HG02981 (cell line): ENCODE results near the gene CD209.

Experiments
- ATAC-seq: cut with Tn5 transposase; IDR thresholded peaks from one replicate; pipeline ENCODE4 v1.9.1; 2021; ENCODE audit warnings: mild to moderate bottlenecking, moderate library complexity; ENCODE audit not compliant: unreplicated experiment

Gene CD209

DNA sequence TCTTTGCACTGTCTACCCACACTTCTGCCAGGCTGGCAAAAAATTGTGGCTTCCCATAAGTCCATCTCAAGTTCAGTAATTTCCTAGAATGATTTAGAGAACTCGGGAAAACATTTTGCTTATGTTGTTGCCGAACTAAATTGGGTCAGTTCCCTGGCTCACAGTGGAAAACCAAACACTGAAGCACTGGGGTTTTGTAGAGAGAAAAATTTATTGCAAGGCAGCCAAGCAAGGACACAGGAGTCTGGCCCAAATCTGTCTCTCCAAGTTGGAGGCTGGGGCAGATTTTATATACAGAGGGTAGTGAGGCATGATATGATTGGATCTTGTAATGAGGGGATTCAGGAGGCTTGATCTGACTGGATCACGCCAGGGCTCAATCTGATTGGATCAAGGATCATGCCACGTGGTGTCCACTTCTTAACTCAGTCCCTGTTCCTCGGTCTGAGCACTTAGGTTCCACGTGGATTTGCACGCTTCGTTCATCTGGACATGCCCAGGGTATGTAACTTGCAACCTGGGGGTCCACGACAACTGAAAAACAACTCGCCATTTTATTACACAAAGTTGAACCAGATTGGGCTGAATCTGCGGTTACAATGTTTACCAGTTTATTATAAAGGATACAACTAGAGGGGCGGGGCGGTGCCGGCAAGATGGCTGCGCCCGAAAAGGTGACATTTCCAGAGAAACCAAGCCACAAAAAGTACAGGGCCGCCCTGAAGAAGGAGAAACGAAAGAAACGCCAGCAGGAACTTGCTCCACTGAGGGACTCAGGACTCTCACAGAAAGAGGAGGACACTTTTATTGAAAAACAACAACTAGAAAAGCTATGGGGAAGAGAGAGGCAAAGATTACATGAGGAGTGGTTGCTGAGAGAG is 7.3 kb downstream of the CD209 start:
- no peak for ATAC-seq

DNA sequence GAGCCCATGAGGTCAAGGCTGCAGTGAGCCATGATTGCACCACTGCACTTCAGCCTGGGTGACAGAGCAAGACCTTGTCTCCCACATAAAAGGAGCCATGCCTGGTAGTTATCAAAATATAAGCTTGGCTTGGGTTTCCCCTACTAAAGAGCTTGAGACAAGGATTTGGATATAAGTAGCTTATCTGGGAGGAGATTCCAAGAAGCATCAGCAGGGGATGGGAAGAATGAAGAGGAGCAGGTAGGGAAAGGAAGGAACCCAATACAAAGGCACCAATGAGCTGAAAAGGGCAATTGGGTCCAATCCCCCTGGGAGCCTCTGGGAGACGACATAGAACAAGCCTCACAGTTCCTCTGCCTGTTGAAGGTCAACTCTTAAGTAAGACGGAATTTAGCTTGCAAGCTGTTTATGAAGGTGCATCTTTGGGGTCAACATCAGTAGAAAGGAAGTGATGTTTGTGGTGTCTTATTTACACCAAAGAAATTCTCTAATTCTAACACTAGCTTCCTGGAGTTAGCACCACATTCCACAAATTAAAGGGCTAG is 8.1 kb downstream of the CD209 start:
- no peak for ATAC-seq

GRCh38 chr19:7738023-7738422 is 9.3 kb downstream of the CD209 start:
- no peak for ATAC-seq

GRCh38 chr19:7737215-7737614 is 10.1 kb downstream of the CD209 start:
- no peak for ATAC-seq

DNA sequence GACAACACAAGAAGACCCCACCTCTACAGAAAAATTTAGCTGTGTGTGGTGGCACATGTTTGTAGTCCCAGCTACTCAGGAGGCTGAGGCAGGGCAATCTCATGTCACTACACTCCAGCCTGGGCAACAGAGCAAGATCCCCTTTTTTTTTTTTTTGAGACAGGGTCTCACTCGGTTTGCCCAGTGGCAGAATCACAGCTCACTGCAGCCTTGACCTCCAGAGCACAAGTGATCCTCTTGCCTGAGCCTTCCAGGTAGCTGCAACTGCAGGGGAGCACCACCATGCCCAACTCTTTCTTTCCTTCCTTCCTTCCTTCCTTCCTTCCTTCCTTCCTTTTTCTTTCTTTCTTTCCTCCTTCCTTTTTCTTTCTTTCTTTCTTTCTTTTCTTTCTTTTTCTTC is 11.2 kb downstream of the CD209 start:
- no peak for ATAC-seq

DNA sequence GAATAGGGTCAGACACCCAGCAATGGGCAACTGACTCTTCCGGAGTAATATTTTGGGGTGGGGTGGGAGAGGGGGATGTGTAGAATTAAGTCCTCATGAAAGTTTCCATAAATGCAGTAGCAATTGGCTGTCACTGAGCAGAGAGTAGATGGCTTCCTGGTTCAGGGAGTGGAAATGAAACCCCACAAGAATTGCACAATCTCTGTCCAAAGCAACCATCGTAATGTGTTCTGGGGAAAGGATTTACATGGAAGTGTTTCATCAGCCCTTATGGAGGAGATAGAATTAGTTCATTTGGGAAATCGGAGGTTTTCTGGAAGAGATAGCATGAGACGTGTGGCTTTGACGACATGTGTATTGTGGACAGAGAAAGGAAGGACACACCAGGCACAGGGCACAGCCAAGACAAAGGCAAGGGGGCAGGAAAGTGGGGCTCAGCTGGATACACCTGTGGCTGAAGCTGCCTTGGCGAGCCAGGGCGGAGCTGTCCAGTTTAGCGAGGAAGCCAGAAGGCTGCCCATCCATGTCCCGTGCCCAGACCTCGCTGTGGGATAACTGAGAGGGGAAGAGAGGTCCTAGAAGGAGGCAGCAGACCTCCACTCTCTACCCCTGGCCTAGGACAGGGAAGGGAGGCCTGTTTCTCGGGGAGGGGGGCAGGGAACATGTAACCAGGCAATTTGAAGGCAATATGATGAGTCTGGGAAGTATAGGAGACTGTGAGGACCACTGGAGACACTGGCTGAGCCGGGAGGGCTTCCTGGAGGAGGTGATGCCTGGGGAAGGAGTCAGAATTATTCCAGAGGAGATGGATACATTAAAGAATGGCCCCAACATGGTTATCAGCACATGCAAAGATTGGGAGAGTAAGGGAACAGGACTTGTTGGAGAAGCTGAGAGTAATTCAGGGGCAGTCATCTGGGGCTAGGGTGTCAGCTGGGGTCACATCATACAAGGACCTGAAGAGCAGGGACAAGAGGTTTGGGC is 12.8 kb downstream of the CD209 start:
- no peak for ATAC-seq

DNA sequence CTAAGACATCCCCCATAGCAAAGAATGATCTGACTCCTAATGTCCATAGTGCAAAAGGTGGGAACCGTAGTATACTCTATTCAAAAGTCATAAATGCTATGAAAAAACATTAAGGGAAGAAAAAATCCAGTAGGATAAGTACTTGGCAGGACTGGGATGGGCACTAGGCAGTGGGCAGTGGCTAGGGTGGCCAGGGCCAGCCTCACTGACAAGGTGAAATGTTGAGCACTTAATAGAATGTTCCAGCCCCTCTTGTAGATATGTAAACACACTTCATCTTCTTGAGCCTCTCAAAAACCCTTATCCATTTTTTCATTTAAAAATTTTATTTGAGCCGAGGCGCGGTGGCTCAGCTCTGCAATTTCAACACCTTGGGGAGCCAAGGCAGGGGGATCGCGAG is 14.0 kb downstream of the CD209 start:
- no peak for ATAC-seq

- ATAC-seq, result no peak
Observed at GRCh38 chr19:7732045-7732444, 15.3 kb downstream of the CD209 start, which contains the start of gene CLEC4G. CLEC4G (minus strand) TSS chr19:7732110; CDS start chr19:7732102, 8 bp downstream.

- ATAC-seq, result no peak
Observed at GRCh38 chr19:7731615-7732014, 15.7 kb downstream of the CD209 start.

- no peak for ATAC-seq
Observed at GRCh38 chr19:7731218-7731595, 16.1 kb downstream of the CD209 start.

- ATAC-seq, result no peak
Observed at GRCh38 chr19:7730286-7731217, 16.8 kb downstream of the CD209 start.

- ATAC-seq, result no peak
Observed at GRCh38 chr19:7729831-7730285, 17.5 kb downstream of the CD209 start.

DNA sequence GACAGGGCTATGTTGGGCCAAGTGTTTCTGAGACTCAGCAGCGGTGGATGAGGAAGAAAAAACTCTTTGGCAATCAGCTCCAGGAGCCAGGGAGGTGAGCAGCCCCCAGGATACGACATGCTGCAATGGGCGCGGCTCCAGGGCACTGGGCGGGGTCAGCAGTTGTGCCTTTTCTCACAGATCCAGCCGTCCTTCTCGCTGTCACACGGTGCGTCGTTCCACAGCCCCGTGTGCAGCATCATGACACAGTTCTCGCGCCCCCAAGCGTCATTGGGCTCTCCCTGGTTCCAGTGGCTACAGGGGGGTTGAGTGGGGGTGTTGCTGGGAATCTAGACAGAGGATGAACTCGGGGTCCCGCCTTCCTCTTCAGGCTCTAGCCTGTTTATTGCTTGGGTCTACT is 18.1 kb downstream of the CD209 start:
- no peak for ATAC-seq

DNA sequence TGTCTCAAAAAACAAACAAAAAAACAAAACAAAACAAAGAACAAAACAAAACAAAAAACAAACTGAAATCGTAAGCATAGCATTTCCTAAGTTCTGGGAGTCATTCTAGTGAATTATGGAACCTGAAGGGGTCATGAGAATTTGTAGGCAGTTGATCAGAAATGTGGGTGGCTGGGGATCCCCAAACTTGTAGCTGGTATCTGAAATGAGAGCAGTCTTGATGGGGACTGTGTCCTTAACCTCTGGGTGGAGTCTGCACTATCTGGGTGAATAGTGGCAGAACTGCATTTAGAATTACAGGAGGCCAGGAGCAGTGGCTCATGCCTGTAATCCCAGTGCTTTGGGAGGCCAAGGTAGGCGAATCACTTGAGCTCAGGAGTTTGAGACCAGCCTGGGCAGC is 21.5 kb downstream of the CD209 start:
- ATAC-seq, result no peak

DNA sequence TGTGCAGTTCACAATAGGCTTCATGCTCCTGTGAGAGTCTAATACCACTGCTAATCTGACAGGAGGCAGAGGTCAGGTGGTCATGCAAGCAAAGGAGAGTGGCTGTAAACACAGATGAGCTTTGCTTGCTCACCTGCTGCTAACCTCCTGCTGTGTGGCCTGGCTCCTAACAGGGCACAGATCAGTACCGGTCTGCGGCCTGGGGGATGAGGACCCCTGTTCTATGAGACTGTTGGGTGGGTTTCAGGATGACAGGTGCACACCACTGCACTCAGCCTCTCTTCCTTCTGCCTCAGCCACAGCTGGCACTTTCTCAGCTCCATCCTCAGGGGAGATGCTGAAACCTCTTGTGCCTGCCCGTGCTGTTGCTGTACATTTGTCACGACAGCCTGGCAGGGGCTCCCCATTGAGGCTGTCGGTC is 25.1 kb downstream of the CD209 start:
- ATAC-seq, result no peak

- no peak for ATAC-seq
Observed at GRCh38 chr19:7720351-7720750, 27.0 kb downstream of the CD209 start.

DNA sequence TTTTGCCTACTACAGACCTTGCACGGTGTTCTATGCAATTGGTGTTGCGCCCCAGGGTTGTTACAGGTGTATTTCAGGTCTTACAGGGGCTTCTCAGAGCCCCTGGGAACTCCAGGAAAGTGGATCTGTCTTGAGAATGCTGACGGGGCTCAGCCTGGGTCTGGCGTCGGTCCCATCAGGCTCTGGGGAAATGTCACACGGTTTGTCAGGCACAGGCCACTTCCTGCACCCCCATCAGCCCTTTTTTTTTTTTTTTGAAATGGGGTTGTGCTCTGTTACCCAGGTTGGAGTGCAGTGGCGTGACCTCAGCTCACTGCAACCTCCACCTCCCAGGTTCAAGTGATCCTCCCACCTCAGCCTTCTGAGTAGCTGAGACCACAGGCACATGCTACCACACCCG is 28.7 kb downstream of the CD209 start:
- no peak for ATAC-seq

DNA sequence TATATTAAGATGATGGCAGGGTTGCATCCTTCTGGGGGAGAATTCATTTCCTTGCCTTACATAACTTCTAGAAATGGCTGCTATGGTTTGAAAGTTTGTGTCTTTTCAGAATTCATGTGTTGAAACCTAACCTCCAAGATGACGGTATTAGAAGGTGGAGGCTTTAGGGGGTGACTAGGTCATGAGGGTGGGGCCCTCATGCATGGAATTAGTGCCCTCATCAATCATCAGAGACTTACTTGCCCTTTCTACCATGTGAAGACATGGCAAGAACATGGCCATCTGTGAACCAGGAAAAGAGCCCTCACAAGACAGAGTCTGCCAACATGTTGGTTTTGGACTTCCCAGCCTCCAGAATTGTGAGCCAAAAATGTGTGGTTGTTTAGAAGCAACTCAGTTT is 30.6 kb downstream of the CD209 start:
- no peak for ATAC-seq

GRCh38 chr19:7715671-7716070 is 31.7 kb downstream of the CD209 start:
- ATAC-seq, result no peak

GRCh38 chr19:7710616-7711015 is 36.7 kb downstream of the CD209 start:
- ATAC-seq, result no peak
